GM19351 (cell line): ENCODE data around the gene LAMP5.

Source experiments
- ATAC-seq: cut with Tn5 transposase; IDR thresholded peaks from one replicate; pipeline ENCODE4 v1.9.1; 2021; ENCODE audit warnings: mild to moderate bottlenecking, moderate library complexity; ENCODE audit not compliant: unreplicated experiment

Gene LAMP5

GRCh38 chr20:9514461-9515213 lies at the start of gene LAMP5:
LAMP5 (plus strand) TSS chr20:9514590; CDS start chr20:9514853, 263 bp downstream.
- no peak for ATAC-seq

- ATAC-seq: peak; percentile 50
Measured at GRCh38 chr20:9467995-9468394, 46.4 kb upstream of the LAMP5 start.

GRCh38 chr20:9474835-9475415 lies 39.5 kb upstream of the LAMP5 start:
- no peak for ATAC-seq

- ATAC-seq: no peak
Measured at GRCh38 chr20:9475456-9475855, 38.9 kb upstream of the LAMP5 start.

- no peak for ATAC-seq
Measured at GRCh38 chr20:9476174-9476573, 38.2 kb upstream of the LAMP5 start.

GRCh38 chr20:9476637-9477036 lies 37.8 kb upstream of the LAMP5 start:
- ATAC-seq: no peak

GRCh38 chr20:9478771-9479170 lies 35.6 kb upstream of the LAMP5 start:
- no peak for ATAC-seq

GRCh38 chr20:9480066-9480465 lies 34.3 kb upstream of the LAMP5 start:
- ATAC-seq: no peak

GRCh38 chr20:9482180-9482579 lies 32.2 kb upstream of the LAMP5 start:
- no peak for ATAC-seq

GRCh38 chr20:9483131-9483530 lies 31.3 kb upstream of the LAMP5 start:
- no peak for ATAC-seq

- ATAC-seq: no peak
Measured at GRCh38 chr20:9485614-9486340, 28.6 kb upstream of the LAMP5 start.

- ATAC-seq: no peak
Measured at GRCh38 chr20:9487231-9487630, 27.2 kb upstream of the LAMP5 start.

- ATAC-seq: no peak
Measured at GRCh38 chr20:9488063-9488462, 26.3 kb upstream of the LAMP5 start.

GRCh38 chr20:9490161-9490560 lies 24.2 kb upstream of the LAMP5 start:
- ATAC-seq: no peak

- no peak for ATAC-seq
Measured at GRCh38 chr20:9490631-9491030, 23.8 kb upstream of the LAMP5 start.

GRCh38 chr20:9491324-9491723 lies 23.1 kb upstream of the LAMP5 start:
- no peak for ATAC-seq

GRCh38 chr20:9492067-9492466 lies 22.3 kb upstream of the LAMP5 start:
- no peak for ATAC-seq

- no peak for ATAC-seq
Measured at GRCh38 chr20:9493803-9494202, 20.6 kb upstream of the LAMP5 start.

GRCh38 chr20:9495701-9496100 lies 18.7 kb upstream of the LAMP5 start:
- no peak for ATAC-seq

GRCh38 chr20:9496155-9496554 lies 18.2 kb upstream of the LAMP5 start:
- ATAC-seq: no peak

GRCh38 chr20:9498322-9498721 lies 16.1 kb upstream of the LAMP5 start:
- ATAC-seq: no peak
